K562 (cell line): ENCODE data around the gene ALPP. TPM values are rescaled to one million over a fixed set of nuclear protein-coding genes. Genes with fewer than 3 reads are reported as not detected.
A peak's percentile ranks its signal among the peaks of the same experiment; 100 is the strongest.

Source experiments
- ATAC-seq: fragments of 200-7000 bp; cut with Tn5 transposase; 3 replicates; pipeline ENCODE4 v1.9.1; 2020; ENCODE audit warnings: moderate library complexity
- BruUV-seq: library from RNA; stranded (reverse); fragments of 400-500 nt; replicated peaks from 2 replicates; lab custom pipeline; 2021; lab: Mats Ljungman, UMichigan
- CTCF ChIA-PET: fragments of 300-600 bp; formaldehyde crosslinking; extraction: SDS; loops from one replicate; lab custom pipeline; 2021; ENCODE audit warnings: low intra/inter-chr PET ratio; lab: Yijun Ruan, JAX
- POLR2A ChIA-PET: fragments of 300-600, 350-650 bp; sonication (Branson Sonifier 250); formaldehyde crosslinking; extraction: SDS; loops from one replicate; lab custom pipeline; 2021; ENCODE audit warnings: antibody characterized with exemption, inconsistent platforms; lab: Yijun Ruan, JAX
- DNase-seq, 4 experiments: peaks; one replicate each; pipeline versions ENCODE4 v3.0.0 to v3.0.0-alpha.2; 2011 to 2018; ENCODE audit warnings: low spot score in 3 of 4, mixed read lengths in 3 of 4; ENCODE audit errors: extremely low read depth in 1 of 4
- FAIRE-seq: peaks from 2 replicates; lab custom pipeline; 2011; peaks lifted over from hg19 to GRCh38; lab: Jason Lieb, UNC
- H2AFZ ChIP-seq: 2 replicates; pipeline ENCODE4 v1.6.0; 2011; ENCODE audit warnings: low read depth, low read length, control low read depth, inconsistent platforms
- H3K27ac ChIP-seq: fragments of 200-600 bp; 3 replicates; pipeline ENCODE4 v1.8.0; 2011; ENCODE audit warnings: low read depth, mild to moderate bottlenecking, control low read depth, inconsistent platforms, low read length, moderate library complexity, mixed read lengths; ENCODE audit errors: extremely low read depth
- H3K27me3 ChIP-seq, 2 experiments: fragments of 300-600 bp in 1 of 2; 2 replicates in 1 of 2; 3 replicates in 1 of 2; pipeline versions ENCODE4 v1.6.0 to v1.8.0; 2011; ENCODE audit warnings: inconsistent platforms in 2 of 2, low read length in 2 of 2, mild to moderate bottlenecking in 1 of 2, mixed read lengths in 1 of 2, moderate library complexity in 1 of 2; ENCODE audit not compliant: control insufficient read depth in 2 of 2, insufficient read depth in 2 of 2
- H3K36me3 ChIP-seq: fragments of 300-600 bp; 3 replicates; pipeline ENCODE4 v1.8.0; 2011; ENCODE audit warnings: mild to moderate bottlenecking, low read length, inconsistent platforms; ENCODE audit not compliant: control insufficient read depth, insufficient read depth
- H3K4me1 ChIP-seq, 2 experiments: fragments of 200-600 bp in 1 of 2; replicated peaks in 1 of 2; 2 replicates in 1 of 2; 3 replicates in 1 of 2; pipeline versions ENCODE4 v1.5.1 to v1.8.0; 2011; ENCODE audit warnings: inconsistent platforms in 2 of 2, low read length in 2 of 2, mild to moderate bottlenecking in 1 of 2, mixed read lengths in 1 of 2, moderate library complexity in 1 of 2; ENCODE audit not compliant: control insufficient read depth in 2 of 2, insufficient read depth in 2 of 2
- H3K4me2 ChIP-seq: 2 replicates; pipeline ENCODE4 v1.6.1; 2011; ENCODE audit warnings: low read length, control low read depth, inconsistent platforms, mixed read lengths; ENCODE audit not compliant: insufficient read depth
- H3K4me3 ChIP-seq: fragments of 200-600 bp; sonication (generic), shearing (Covaris generic); 2 replicates; pipeline ENCODE4 v1.5.1; 2016; ENCODE audit warnings: control low read depth, inconsistent platforms
- H3K79me2 ChIP-seq: fragments of 200-600 bp; 3 replicates; pipeline ENCODE4 v1.8.0; 2011; ENCODE audit warnings: low read length, inconsistent platforms; ENCODE audit not compliant: control insufficient read depth, insufficient read depth
- H3K9ac ChIP-seq, 2 experiments: 2 replicates each; pipeline versions ENCODE4 v1.6.0 to v1.6.1; 2011; ENCODE audit warnings: low read depth in 2 of 2, low read length in 2 of 2, control low read depth in 1 of 2, inconsistent platforms in 1 of 2, mild to moderate bottlenecking in 1 of 2, mixed read lengths in 1 of 2; ENCODE audit not compliant: insufficient read depth in 1 of 2
- H3K9me1 ChIP-seq: one replicate; pipeline ENCODE4 v1.6.0; 2011; ENCODE audit warnings: inconsistent platforms, mild to moderate bottlenecking, low read length, moderate library complexity; ENCODE audit not compliant: control insufficient read depth, insufficient read depth
- H3K9me3 ChIP-seq: replicated peaks from 2 replicates; pipeline ENCODE4 v1.5.1; 2011; ENCODE audit warnings: low read depth, low read length, inconsistent platforms; ENCODE audit not compliant: control insufficient read depth, insufficient read depth
- H4K20me1 ChIP-seq: replicated peaks from 2 replicates; pipeline ENCODE4 v1.6.1; 2011; ENCODE audit warnings: low read length, inconsistent platforms, mixed read lengths; ENCODE audit not compliant: control insufficient read depth, insufficient read depth
- C11orf30 ChIP-seq: fragments of 450-650 bp; IDR thresholded peaks from 2 replicates; pipeline ENCODE4 v1.6.1; 2016; ENCODE audit warnings: low read depth, mild to moderate bottlenecking
- FOSL1 ChIP-seq: fragments of 200-800 bp; sonication (Bioruptor generic); conservative IDR thresholded peaks from 2 replicates; pipeline ENCODE4 v1.6.1; 2016; ENCODE audit warnings: missing genetic modification characterization, missing compliant biosample characterization
- MEIS2 ChIP-seq: fragments of 450-650 bp; IDR thresholded peaks from 2 replicates; pipeline ENCODE4 v1.6.1; 2014; ENCODE audit warnings: mild to moderate bottlenecking; ENCODE audit not compliant: partially characterized antibody
- TAF7 ChIP-seq: fragments of 450-650 bp; IDR thresholded peaks from 2 replicates; pipeline ENCODE4 v1.6.1; 2016; ENCODE audit warnings: missing genetic modification characterization, missing compliant biosample characterization
- TBP ChIP-seq: optimal IDR thresholded peaks from 2 replicates; pipeline ENCODE3; 2011; ENCODE audit warnings: low read depth, low read length, improper control_type of control experiment
- WGBS: fragments of 100-300 bp; shearing (Covaris generic); methylation state at CpG from one replicate; pipeline ENCODE4 v1.1.6; 2016; ENCODE audit warnings: low coverage, mixed read lengths; ENCODE audit not compliant: insufficient coverage; ENCODE audit errors: missing lambda C conversion rate; 5-methylcytosine and 5-hydroxymethylcytosine counted together
- in situ Hi-C: fragments of 300-500 bp; cut with MboI; formaldehyde crosslinking; loops from 4 replicates; pipeline ENCODE4 v1.15.0; 2018; ENCODE audit warnings: inconsistent platforms, mixed read lengths
- intact Hi-C: fragments of 100-400 bp; cut with micrococcal nuclease; formaldehyde crosslinking; loops from 2 replicates; pipeline ENCODE4 v1.14.2; 2022
- polyA plus RNA-seq, 8 experiments: library from polyadenylated mRNA; depleted of rRNA in 4 of 8; stranded (reverse) in 5 of 8; unstranded in 3 of 8; fragments of >200 nt; fragmentation: Nextera tagmentation in 2 of 8; fragmentation: Illumina TruSeq in 1 of 8; extraction: Ambion mirVana in 2 of 8; extraction: Trizol in 1 of 8; gene quantifications; 2 replicates each; pipeline versions ENCODE4 v1.2.1 to v1.2.3, GENCODE V29; 2011 to 2014; ENCODE audit warnings: inconsistent platforms in 1 of 8, missing spikeins in 1 of 8
- total RNA-seq, 7 experiments: library from RNA; depleted of rRNA in 6 of 7; stranded (reverse); fragments of >200 nt in 6 of 7; fragmentation: Illumina TruSeq in 2 of 7; extraction: Trizol in 2 of 7; gene quantifications; 2 replicates each; pipeline versions ENCODE4 v1.2.1 to v1.2.3, GENCODE V29; 2011 to 2021; ENCODE audit warnings: low replicate concordance in 1 of 7
- TF ChIP-seq, protein P1 (sequence below), 2 experiments: fragments of 450-650 bp in 1 of 2; sonication (generic) in 1 of 2; formaldehyde crosslinking in 1 of 2; IDR thresholded peaks; 2 replicates each; pipeline versions ENCODE4 v1.7.1 to v1.9.0; 2016 to 2022; ENCODE audit warnings: inconsistent platforms in 1 of 2, mild to moderate bottlenecking in 1 of 2, missing genetic modification reagents in 1 of 2
- TF ChIP-seq, protein P2 (sequence below), 3 experiments: IDR thresholded peaks in 2 of 3; conservative IDR thresholded peaks in 1 of 3; 2 replicates each; pipeline ENCODE4 v1.5.1; 2011 to 2012; ENCODE audit warnings: low read length in 3 of 3, mild to moderate bottlenecking in 3 of 3, control low read depth in 2 of 3, improper control_type of control experiment in 1 of 3, inconsistent platforms in 1 of 3, low read depth in 1 of 3, mixed read lengths in 1 of 3, moderate library complexity in 1 of 3; ENCODE audit not compliant: insufficient read depth in 2 of 3
- TF ChIP-seq, protein P3 (sequence below): sonication (generic); formaldehyde crosslinking; IDR thresholded peaks from 2 replicates; pipeline ENCODE4 v1.8.0; 2022; ENCODE audit warnings: missing genetic modification reagents, mild to moderate bottlenecking, moderate library complexity, borderline replicate concordance

The ALPP gene
- total and polyA plus RNA-seq, 9 of the 15 experiments (the other 6 are each of a cell fraction or from before 2014, with no cell fraction given): 0.03 TPM; not detected in 8

- no peak overlapping the region for H3K4me3 ChIP-seq
- no peak overlapping the region for H3K9ac ChIP-seq
- CTCF ChIA-PET: no interaction called here
- H3K36me3 ChIP-seq: no peaks in the 10 kb centered on the region
- H3K27ac ChIP-seq: no peak overlapping the region
- POLR2A ChIA-PET: interaction anchor here (0.8 kb wide), 1 partner anchor 12 kb away, joined by 3 read pairs; no protein-coding TSS in a partner anchor
- no peaks in the 10 kb centered on the region for H3K79me2 ChIP-seq
- peak; percentile 21 to 44 (median 24) for DNase-seq
- no peaks in the 10 kb centered on the region for H3K9me1 ChIP-seq
- H3K4me2 ChIP-seq: no peak overlapping the region
- peak; percentile 94 for ATAC-seq
- H4K20me1 ChIP-seq: no peaks in the 10 kb centered on the region
- intact Hi-C loops (loop anchor here (5.0 kb wide), 1 partner anchor 77 kb away; no protein-coding TSS in a partner anchor), in situ Hi-C loops (no loop called here)
- H3K9me3 ChIP-seq: no peaks in the 10 kb centered on the region
- whole genome bisulfite sequencing: 13% methylated on average over 12 of the region's 20 CpGs
- peaks cover 0 to 13% of the 10 kb centered on the region in 2 experiments; a peak in 1 of 5 replicates for H3K27me3 ChIP-seq
- no peak overlapping the region for H2AFZ ChIP-seq
- BruUV-seq: no TSS peak
- FAIRE-seq: no peak
- H3K4me1 ChIP-seq: peaks cover 0 to 6% of the 10 kb centered on the region in 2 experiments; a peak in 1 of 5 replicates
- TF ChIP-seq, protein P1, sequence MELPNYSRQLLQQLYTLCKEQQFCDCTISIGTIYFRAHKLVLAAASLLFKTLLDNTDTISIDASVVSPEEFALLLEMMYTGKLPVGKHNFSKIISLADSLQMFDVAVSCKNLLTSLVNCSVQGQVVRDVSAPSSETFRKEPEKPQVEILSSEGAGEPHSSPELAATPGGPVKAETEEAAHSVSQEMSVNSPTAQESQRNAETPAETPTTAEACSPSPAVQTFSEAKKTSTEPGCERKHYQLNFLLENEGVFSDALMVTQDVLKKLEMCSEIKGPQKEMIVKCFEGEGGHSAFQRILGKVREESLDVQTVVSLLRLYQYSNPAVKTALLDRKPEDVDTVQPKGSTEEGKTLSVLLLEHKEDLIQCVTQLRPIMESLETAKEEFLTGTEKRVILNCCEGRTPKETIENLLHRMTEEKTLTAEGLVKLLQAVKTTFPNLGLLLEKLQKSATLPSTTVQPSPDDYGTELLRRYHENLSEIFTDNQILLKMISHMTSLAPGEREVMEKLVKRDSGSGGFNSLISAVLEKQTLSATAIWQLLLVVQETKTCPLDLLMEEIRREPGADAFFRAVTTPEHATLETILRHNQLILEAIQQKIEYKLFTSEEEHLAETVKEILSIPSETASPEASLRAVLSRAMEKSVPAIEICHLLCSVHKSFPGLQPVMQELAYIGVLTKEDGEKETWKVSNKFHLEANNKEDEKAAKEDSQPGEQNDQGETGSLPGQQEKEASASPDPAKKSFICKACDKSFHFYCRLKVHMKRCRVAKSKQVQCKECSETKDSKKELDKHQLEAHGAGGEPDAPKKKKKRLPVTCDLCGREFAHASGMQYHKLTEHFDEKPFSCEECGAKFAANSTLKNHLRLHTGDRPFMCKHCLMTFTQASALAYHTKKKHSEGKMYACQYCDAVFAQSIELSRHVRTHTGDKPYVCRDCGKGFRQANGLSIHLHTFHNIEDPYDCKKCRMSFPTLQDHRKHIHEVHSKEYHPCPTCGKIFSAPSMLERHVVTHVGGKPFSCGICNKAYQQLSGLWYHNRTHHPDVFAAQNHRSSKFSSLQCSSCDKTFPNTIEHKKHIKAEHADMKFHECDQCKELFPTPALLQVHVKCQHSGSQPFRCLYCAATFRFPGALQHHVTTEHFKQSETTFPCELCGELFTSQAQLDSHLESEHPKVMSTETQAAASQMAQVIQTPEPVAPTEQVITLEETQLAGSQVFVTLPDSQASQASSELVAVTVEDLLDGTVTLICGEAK (IDR thresholded peaks at IDR 0.05): no peak
- TF ChIP-seq, protein P1 (CRISPR knock-in tag; IDR thresholded peaks at IDR 0.05): no peak
- TF ChIP-seq C11orf30: no peak
- no peak for TF ChIP-seq MEIS2
- TF ChIP-seq, protein P2, sequence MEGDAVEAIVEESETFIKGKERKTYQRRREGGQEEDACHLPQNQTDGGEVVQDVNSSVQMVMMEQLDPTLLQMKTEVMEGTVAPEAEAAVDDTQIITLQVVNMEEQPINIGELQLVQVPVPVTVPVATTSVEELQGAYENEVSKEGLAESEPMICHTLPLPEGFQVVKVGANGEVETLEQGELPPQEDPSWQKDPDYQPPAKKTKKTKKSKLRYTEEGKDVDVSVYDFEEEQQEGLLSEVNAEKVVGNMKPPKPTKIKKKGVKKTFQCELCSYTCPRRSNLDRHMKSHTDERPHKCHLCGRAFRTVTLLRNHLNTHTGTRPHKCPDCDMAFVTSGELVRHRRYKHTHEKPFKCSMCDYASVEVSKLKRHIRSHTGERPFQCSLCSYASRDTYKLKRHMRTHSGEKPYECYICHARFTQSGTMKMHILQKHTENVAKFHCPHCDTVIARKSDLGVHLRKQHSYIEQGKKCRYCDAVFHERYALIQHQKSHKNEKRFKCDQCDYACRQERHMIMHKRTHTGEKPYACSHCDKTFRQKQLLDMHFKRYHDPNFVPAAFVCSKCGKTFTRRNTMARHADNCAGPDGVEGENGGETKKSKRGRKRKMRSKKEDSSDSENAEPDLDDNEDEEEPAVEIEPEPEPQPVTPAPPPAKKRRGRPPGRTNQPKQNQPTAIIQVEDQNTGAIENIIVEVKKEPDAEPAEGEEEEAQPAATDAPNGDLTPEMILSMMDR (IDR thresholded peaks at IDR 0.05 in 2 of 3, conservative IDR thresholded peaks at IDR 0.05 in 1 of 3; ENCODE audit: insufficient read depth in 2 of 3, low read depth in 1 of 3, low read length in 3 of 3): peak; percentile 30 to 75 (median 51); a peak in 5 of 6 replicates
- no peak for TF ChIP-seq TBP
- no peak for TF ChIP-seq FOSL1 (tag)
- TF ChIP-seq TAF7 (tag): no peak
- TF ChIP-seq, protein P3, sequence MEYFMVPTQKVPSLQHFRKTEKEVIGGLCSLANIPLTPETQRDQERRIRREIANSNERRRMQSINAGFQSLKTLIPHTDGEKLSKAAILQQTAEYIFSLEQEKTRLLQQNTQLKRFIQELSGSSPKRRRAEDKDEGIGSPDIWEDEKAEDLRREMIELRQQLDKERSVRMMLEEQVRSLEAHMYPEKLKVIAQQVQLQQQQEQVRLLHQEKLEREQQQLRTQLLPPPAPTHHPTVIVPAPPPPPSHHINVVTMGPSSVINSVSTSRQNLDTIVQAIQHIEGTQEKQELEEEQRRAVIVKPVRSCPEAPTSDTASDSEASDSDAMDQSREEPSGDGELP (CRISPR knock-in tag): peak; percentile 28; the same call in 1 of the 2 replicates
Measured at GRCh38 chr2:232365621-232366321, 12.8 kb upstream of the ALPP start.
